HG03354 (cell line): Measurements from ENCODE around the gene UBQLN3.

Experiments
- ATAC-seq: cut with Tn5 transposase; IDR thresholded peaks from one replicate; pipeline ENCODE4 v1.9.1; 2021; ENCODE audit warnings: mild to moderate bottlenecking; ENCODE audit not compliant: unreplicated experiment, poor library complexity, severe bottlenecking

UBQLN3 gene

DNA sequence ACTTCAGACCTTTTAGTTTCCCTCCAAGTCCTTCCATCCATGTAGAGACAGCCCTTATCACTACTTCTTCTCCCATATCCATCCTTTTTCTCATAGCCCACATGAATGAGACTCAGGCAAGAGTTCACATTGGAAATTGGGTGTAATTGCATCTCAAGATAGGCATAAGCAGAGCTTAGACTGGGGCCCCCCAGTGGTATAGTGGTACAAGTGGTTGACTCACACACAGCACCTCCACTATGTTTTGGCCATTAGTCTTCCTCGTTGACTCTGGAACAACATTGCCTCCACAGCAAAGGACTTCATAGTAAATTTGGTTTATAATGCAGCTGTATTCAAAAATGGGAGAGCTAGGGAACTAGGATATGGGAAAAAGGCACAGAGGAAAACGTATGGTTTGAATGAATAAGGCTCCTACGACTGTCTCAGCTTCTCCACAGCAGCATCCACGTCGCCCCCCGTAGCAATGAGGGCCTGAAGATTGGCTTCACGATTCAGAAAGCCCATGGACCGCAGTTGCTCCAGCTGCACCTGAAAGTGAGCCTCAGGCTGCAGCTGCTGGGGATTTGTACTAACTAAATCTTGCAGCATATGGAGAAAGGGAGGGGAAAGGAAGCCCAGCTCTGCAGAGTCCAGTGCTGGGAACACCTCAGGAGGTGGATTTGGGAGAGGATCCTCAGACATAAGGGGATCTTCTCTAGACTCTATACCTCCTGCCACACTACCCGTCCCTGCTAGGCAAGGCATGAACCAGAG lies 2.4 kb downstream of the UBQLN3 start:
- ATAC-seq: no peak

DNA sequence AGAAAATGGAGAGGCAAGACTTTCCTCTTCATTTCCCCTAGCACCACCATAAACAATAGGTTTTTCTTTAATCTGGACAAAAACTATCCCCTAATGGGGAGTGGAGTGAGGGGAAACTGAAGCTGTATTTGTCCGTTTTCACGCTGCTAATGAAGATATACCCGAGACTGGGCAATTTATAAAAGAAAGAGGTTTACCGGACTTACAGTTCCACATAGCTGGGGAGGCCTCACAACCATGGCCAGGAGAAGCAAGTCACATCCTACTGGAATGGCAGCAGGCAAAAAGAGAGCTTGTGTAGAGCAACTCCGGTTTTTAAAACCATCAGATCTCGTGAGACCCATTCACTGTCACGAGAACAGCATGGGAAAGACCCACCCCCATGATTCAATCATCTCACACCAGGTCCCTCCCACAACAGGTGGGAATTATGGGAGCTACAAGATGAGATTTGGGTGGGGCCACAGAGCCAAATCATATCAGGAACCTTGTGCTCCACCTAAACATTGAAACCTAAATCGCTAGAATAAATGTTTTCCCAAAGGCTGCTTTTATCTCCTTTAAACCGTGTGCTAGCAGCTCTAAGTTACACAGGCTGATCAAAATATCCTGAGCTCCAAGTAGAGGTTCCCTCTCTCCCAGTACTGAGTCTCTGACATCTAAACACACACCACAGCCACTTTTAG lies 4.3 kb downstream of the UBQLN3 start:
- no peak for ATAC-seq

DNA sequence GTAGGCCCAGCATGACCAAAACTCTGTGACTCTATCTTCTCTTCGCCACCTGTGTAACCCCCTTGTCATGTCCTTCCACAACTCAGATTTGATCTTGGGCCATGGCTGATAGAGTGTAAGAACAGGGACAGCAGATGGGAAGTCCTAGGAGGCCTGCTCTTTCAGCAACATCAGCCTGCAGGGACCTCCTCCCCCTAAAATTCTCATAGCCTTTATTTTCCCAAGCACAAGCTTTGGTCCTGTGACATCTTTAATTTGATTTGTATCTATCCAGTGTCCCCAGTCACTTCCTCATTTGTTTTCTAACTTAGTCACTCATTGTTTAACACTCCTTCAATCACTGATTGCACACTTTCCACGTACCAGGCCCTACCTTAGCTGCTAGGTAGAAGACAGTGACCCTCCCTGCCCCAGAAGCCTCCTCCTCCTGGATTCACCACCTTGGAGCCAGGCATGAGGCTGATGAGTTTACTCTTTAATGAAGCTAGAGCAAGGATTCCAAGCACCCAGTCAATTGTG lies 5.3 kb downstream of the UBQLN3 start:
- no peak for ATAC-seq

DNA sequence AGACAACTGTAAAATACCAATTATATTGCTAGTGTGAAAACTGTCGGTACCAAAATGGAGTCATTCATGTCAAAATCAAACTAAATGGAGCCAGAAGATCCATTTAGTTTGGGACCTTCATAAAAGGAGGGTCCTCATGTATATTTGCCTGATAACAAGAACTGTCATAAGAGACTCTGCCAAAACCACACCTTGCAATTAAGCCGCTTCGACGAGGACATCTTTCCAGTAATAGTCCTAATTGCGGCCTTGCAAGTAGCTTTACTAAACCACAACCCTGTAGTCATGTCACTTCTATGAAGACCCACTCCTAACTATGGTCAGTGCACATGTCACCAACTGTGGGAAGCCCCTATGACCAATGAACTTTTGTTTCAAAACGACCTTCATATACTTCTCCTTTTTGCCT lies 9.4 kb downstream of the UBQLN3 start:
- ATAC-seq: no peak

DNA sequence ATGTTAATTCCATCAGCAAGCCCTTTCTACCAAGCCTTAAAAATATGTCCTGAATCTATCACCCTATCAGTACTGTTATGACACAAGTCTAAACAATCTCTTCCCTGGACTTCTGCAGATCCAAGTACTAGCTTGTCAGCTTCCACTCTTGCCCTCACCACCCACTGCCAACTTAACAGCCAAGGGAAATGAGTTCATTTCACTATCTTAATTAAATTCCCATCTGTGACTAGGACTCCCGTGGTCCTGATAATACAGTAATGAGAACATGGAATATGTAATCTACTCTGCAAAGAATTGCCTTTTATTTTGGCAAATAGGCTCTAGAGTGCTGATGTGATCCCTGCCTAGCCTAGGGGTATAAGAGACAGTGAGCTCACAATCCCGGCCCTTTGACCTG lies 10.1 kb downstream of the UBQLN3 start:
- ATAC-seq: no peak

DNA sequence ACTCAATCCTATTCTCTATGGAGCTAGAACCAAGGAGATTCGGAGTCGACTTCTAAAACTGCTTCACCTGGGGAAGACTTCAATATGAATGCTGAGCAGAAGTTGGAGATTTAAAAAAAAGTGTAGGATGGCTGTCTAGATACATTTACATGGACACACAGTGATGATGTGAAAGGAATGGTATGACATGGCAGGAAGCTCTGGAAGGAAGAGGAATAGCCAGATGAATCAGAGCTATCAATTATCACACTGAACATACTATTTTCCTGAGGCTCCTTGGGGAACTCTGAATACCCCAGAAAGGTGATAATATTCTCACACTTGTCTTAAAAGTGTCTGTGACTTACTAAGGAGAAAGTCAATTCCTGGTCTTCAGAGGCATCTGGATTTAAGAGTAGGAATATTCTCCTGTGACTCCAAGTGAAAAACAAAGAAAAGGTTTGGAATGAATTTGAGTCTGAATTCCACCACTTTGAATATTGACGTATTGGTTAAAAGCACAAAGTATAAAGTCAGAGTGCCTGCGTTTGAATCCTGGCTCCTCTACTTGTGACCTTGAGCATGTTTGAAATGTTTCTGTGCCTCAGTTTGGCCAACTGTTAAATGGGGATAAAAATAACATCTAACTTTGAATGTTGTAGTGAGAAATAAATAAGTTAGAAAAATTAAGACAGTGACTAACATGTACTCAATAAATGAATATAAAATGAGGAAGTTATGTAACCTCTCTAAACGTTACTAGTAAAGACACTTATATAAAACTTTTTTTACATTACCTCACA lies 20.0 kb downstream of the UBQLN3 start:
- no peak for ATAC-seq

DNA sequence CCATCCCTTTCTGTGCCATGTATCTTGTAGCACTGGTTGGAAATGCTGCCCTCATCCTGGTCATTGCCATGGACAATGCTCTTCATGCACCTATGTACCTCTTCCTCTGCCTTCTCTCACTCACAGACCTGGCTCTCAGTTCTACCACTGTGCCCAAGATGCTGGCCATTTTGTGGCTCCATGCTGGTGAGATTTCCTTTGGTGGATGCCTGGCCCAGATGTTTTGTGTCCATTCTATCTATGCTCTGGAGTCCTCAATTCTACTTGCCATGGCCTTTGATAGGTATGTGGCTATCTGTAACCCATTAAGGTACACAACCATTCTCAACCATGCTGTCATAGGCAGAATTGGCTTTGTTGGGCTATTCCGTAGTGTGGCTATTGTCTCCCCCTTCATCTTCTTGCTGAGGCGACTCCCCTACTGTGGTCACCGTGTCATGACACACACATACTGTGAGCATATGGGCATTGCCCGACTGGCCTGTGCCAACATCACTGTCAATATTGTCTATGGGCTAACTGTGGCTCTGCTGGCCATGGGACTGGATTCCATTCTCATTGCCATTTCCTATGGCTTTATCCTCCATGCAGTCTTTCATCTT lies 20.9 kb downstream of the UBQLN3 start:
- no peak for ATAC-seq

DNA sequence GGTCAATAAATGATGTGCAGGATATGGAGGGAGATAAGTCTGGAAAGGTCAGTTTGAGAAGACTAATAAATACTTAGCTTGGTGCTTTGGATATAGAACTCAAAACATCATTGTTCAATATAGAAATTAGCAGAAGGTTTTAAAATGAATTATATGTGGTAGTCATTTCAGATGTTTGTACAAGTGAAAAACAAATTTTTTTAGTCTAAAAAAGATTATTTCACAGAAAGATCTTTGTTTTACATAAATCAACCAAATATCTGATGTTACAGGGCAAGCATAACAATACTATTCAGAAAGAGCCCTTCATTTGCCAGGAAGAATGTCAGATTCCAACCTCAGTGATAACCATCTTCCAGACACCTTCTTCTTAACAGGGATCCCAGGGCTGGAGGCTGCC lies 21.4 kb downstream of the UBQLN3 start, which contains the start of gene OR52D1:
OR52D1 (plus strand) TSS at position 301 of the 400 bp plus-strand sequence; CDS start at position 323, 22 bp downstream.
- no peak for ATAC-seq

DNA sequence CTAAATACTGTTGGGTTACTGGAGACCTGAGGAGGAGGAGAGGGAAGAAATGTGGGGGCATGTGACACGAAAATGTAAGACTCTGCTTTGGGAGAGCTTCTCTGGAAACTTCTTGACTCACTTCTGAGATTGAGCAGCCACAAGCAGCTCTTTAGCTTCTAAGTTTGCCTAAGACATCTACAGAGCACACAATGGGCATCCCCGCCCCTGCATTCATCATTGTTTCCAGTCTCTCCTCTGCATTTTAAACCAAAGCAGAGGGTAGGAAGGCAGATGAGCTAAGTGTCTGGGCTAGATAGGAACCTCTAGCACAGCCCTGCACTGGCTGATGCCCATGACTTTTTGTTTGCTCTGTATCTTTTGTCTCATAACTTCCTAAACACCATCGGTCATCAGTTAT lies 23.3 kb downstream of the UBQLN3 start:
- ATAC-seq: no peak

DNA sequence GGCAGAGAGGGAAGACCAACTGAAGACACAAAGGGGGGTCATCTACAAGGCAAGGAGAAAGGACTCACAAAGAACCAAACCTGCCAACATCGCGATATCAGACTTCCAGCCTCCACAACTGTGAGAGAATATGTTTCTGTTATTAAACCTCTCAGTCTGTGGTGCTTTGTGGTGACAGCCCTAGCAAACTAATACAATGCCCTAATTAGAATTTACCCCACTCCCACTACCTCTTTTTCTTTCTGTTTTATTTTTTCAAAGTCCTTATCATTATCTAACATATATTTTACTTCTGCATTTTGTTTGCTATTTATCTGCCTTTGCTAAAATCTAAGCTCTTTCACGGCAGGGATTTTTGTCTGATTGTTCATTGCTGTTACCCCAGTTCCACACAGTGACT lies 23.8 kb downstream of the UBQLN3 start:
- ATAC-seq: no peak

DNA sequence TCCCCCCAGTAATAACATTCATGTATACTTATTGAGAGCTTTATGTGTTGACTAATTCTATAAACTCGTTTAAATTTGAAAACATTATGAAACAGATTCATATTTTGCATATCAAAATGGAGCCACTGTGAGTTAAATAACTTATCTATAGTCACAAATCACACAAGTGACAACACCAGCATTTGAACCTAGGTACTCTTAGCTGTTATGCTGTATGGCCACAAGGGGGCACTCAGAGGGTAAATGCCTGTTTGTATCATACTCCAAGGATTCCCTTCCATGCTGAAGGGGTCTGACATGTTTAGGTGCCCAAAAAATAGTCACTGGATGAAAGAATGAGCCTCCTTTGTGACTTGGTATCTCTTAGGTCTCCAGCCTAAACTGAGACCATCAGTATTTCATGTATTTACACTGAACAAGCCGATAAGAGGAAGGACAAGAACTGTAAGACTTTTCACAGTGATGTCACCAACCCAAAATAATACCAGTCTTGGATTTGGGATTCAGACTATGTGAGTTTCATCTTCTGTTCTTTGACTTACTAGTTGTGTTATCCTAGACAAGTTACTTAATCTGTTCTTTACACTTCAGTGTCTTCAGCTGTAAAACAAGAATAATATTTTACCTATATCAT lies 33.5 kb downstream of the UBQLN3 start:
- ATAC-seq: peak; percentile 83

DNA sequence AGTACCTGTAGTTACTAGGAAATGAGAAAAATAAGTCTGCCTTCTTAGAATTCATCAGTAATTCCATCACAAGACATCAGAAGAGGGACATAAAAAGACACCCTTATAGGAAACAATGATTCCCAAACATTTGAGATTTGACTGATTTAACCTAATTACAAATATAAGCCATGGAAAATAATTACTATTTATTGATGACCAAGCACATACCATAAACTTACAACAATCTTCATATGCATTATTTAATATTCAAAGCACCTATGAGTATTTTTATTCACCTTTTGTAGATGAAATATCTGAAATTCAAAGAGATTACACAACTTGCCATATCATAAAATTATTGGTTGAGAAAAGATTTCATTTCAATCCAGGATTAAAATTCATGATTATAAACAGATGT lies 35.8 kb downstream of the UBQLN3 start:
- ATAC-seq: no peak

DNA sequence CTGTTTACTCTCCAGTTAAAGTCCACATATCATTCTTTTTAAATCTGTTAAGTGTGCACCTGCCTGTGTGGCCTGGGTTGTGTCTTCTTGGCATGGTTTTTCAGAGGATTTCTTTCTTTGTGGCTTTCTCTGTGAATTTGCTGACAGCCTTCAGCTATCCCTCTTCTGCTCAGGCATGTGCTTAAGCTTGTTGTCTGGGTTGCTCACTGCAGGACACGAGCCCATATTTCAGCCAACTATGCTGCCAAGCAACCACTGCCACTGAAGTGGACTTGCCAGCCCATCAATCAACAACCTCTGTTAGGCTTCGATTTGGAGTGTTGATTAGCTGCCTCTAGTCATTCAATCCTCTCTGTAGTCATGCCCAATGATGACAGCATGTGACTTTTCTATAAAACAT lies 42.2 kb downstream of the UBQLN3 start:
- no peak for ATAC-seq

DNA sequence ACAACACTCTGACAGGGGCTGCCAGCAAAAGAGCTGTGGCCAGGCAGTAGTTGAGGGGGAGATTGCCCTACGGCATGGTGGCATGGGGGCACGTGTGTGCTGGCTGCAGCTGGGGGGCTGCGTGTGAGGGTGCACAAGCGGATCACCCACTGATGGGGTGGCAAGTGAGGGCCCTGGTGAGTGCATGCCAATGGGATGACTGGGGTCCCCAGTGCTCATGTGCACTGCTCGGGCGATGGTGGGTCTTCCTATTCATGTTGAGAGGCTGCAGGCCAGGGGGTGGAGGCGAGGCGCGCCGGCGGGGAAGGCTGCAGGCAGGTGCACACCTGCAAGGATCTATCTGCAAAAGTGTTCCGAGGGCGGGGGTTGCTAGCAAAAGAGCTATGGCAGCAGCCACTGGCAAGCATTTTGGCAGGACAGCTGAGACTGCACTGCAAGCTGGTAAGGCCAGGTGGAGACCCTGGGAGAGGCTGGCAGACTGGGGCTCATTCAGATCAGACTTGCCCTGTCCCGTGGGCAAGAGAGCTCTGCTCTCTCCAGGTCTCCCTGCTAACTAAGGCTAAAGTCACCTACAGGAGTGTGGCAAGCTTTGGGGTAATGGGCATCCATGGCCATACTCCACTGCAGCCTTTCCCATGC lies 48.7 kb downstream of the UBQLN3 start:
- no peak for ATAC-seq
